ENCODE data around the gene CAMK2B.

DNA sequence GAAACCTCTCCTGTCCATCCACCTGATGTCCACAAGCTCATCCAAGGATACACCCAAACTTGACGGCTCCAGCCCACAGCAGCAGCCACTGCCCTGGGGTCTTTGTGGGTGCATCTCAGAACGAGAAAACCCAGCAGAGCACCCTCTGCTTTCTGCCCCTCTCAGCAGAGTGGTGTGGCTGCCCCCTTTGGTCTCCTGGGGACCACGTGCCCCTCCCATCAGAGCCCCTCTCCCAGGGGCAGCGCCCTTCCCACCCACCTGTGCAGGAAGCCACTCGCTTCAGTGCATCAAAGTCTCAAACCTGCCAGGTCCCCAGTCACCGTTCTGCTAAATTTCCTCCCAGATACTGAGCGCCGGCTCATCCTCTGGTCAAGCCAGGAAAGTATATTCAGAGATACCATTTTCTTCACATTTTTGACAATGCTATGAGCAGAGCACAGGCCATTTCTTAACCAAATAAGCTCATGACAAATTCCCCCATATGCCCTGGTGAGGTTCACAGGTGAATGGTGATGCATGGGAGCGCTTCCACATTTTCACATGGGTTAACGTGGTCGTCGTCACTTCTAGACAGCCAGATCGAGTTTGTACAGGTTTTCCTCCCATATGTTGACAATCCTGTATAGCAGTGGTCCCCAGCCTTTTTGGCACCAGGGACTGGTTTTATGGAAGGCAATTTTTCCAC, 32.4 kb downstream of the CAMK2B start:
- no peak for TF ChIP-seq EZH2 (IDR thresholded peaks at IDR 0.05; ENCODE audit: borderline replicate concordance, low read depth, low read length, severe bottlenecking)
- TF ChIP-seq CTCF (IDR thresholded peaks at IDR 0.05; ENCODE audit: borderline replicate concordance, extremely low read depth, low read length, poor library complexity, severe bottlenecking), result no peak
